ENCODE measurements around the gene MNDA.

Gene MNDA

GRCh38 chr1:158830904-158831507 lies at the start of gene MNDA:
TSS of gene MNDA (plus strand) at chr1:158831351. CDS start at chr1:158842154, 10,803 bp downstream.
- DNase-seq: no peak

- DNase-seq: no peak
Observed at GRCh38 chr1:158793604-158794003, 37.5 kb upstream of the MNDA start.

- no peak for DNase-seq
Observed at GRCh38 chr1:158794247-158794646, 36.9 kb upstream of the MNDA start.

GRCh38 chr1:158798531-158798930 lies 32.6 kb upstream of the MNDA start:
- no peak for DNase-seq

GRCh38 chr1:158799689-158800088 lies 31.5 kb upstream of the MNDA start:
- DNase-seq: no peak

GRCh38 chr1:158800526-158800925 lies 30.6 kb upstream of the MNDA start:
- DNase-seq: no peak

- DNase-seq: no peak
Observed at GRCh38 chr1:158801396-158801795, 29.8 kb upstream of the MNDA start.

GRCh38 chr1:158803678-158804077 lies 27.5 kb upstream of the MNDA start:
- DNase-seq: no peak

- DNase-seq: no peak
Observed at GRCh38 chr1:158806916-158807536, 24.1 kb upstream of the MNDA start.

- no peak for DNase-seq
Observed at GRCh38 chr1:158809256-158809655, 21.9 kb upstream of the MNDA start.

GRCh38 chr1:158809862-158810261 lies 21.3 kb upstream of the MNDA start:
- no peak for DNase-seq

- DNase-seq: no peak
Observed at GRCh38 chr1:158810311-158810710, 20.8 kb upstream of the MNDA start.

- no peak for DNase-seq
Observed at GRCh38 chr1:158812336-158812735, 18.8 kb upstream of the MNDA start.

GRCh38 chr1:158813164-158813563 lies 18.0 kb upstream of the MNDA start:
- no peak for DNase-seq

GRCh38 chr1:158814970-158815369 lies 16.2 kb upstream of the MNDA start:
- no peak for DNase-seq

- DNase-seq: no peak
Observed at GRCh38 chr1:158818560-158818959, 12.6 kb upstream of the MNDA start.

- no peak for DNase-seq
Observed at GRCh38 chr1:158818975-158819431, 12.1 kb upstream of the MNDA start.

GRCh38 chr1:158819461-158820443 lies 11.4 kb upstream of the MNDA start:
- DNase-seq: no peak

- DNase-seq: no peak
Observed at GRCh38 chr1:158821723-158822122, 9.4 kb upstream of the MNDA start.

- DNase-seq: no peak
Observed at GRCh38 chr1:158830074-158830677, 975 bp upstream of the MNDA start.

GRCh38 chr1:158833264-158833663 lies 2.1 kb downstream of the MNDA start:
- DNase-seq: no peak

- no peak for DNase-seq
Observed at GRCh38 chr1:158836038-158836437, 4.9 kb downstream of the MNDA start.

- no peak for DNase-seq
Observed at GRCh38 chr1:158838660-158839059, 7.5 kb downstream of the MNDA start.

Measured in NCI-H1417 treated with DMSO at 0.1 percent for 48 hours (cell line).